ENCODE measurements around the gene SAFB2.

Gene SAFB2

GRCh38 chr19:5537870-5538269 is 84.7 kb downstream of the SAFB2 start:
- DNase-seq: no peak

All from inflammatory macrophage treated with lipopolysaccharide for 1 hour (primary cell).